HG03575 (cell line): ENCODE results near the gene ANXA8.

Experiments used
- ATAC-seq: cut with Tn5 transposase; IDR thresholded peaks from one replicate; pipeline ENCODE4 v1.9.1; 2021; ENCODE audit not compliant: unreplicated experiment, insufficient number of reproducible peaks, low FRiP score; ENCODE audit errors: extremely low read depth

Gene ANXA8

DNA sequence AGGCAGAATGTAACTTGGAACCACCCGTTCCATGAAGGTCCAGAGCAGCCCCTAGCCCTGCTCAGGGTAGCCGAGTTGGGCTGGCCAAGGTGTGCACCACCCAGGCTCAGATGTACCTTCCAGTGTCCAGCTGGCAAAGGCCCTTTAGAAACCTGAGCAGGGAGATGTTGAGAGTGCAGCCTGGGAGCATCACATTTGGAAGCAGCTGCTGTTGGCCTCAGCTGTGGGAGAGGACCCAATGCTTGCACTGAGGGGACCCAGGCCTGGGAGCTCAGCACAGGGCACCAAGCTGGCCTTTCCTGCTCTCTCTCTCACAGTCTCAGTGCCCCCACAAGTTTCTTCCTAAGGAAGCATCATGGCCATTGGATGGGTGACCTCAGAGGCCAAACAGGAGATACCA is 33.5 kb downstream of the ANXA8 start:
- no peak for ATAC-seq

DNA sequence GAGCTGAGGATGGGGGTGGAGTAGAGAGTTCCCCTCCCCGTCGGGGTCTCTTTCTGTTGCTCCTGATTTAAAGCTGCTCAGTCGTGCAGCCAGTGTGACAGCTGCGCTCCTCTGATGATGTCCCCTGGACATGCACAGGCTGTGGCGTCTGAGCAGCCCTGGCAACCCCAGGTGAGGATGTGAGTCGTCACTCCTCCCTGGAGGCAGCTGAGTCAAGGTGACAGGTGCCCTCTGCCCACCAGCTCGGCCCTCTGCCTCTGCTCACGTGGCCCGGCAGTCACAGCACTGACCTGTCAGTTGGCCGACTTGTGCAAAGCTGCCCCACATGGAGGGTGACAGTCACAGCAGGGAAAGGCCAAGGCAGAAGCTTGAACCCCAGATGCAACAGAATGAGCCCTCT is 33.9 kb downstream of the ANXA8 start:
- no peak for ATAC-seq

DNA sequence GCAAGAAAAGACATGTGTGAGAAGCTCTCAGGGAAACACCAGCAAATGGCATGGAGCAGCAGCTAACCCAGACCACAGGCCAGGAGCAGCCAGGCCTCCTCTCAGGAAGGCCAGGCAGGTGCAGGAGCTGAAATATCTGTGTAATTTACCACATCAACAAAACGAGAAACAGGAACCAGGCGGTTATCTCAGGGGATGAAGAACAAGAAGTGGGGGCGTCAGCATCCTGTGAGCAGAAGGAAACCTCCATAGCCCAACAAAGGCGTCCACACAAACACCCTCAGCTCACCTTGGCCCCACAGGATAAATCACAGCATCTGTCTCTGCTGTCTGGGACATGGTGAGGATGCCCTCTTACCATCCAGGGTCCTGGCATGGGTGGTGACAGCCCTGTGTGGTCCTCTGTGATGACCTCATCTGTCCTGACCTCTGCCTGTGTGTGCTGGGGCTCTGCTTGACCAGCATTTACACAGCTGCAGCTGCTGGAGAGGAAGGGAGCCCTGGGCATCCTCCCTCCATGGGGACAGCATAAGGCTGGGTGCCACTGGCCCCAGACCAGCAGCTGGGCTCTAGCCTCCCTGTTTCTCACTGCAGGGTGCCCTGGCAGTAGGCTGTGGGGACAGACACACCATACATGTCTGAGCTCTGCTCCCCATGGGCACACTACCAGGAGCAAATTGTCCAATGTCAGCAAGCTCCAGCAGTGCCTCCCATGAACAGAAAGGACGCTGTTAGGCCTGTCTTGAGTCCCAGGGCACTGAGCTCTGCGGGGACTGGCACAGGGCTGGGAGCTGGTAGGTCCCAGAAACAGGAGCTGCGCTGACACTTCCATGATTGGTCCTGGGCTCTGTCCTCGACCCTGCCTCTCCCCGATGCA is 34.6 kb downstream of the ANXA8 start:
- no peak for ATAC-seq

DNA sequence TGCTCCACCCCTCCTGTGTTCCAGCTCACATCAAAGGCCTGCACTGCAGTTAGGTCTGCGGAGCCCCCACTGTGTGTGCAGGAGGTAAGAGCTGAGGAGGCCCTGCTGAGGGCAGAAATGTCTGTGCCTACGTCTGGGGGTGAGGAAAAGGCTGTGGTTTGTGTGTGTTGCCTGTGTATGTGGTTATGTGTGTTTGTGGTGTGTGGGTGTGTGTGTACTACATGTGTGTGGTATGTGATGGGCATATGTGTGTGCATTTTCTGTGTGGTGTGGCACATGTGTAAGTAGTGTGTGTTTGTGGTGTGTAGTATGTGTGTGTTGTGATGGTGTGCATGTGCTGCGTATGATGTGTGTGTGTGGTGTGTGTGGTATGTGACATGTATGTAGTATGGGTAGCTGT is 36.2 kb downstream of the ANXA8 start:
- ATAC-seq, result no peak

DNA sequence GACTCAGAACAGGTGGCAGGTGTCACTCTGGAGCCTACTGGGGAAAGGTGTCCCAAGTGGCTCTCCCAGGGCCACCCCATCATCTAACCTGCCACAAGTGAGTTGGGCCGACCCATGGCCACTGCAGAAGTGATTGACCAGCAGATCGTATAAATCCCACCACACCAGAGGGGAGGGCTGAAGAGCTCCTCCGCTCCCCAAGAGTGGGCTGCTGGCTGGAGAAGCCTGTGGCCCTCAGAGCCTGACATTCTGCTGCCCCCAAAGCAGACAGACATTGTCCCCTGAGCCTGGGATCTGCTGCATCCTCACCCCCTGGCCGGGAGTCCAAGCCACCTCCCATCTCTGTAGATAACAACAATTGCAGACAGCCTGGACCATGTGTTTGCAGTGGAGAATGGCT is 36.7 kb downstream of the ANXA8 start:
- no peak for ATAC-seq

DNA sequence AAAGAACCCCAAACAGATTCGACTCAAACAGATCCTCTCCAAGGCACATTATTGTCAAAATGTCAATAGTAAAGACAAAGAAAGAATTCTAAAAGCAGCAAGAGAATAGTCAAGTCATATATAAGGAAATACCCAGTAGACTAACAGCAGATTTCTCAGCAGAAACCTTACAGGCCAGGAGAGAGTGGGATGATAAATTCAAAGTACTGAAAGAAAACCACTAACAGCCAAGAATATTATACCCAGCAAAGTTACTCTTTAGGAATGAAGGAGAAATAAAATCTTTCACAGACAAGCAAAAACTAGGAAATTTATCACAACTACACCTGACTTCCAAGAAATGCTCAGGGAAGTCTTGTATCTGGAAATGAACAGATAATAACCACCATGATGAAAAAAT is 38.2 kb downstream of the ANXA8 start:
- no peak for ATAC-seq

DNA sequence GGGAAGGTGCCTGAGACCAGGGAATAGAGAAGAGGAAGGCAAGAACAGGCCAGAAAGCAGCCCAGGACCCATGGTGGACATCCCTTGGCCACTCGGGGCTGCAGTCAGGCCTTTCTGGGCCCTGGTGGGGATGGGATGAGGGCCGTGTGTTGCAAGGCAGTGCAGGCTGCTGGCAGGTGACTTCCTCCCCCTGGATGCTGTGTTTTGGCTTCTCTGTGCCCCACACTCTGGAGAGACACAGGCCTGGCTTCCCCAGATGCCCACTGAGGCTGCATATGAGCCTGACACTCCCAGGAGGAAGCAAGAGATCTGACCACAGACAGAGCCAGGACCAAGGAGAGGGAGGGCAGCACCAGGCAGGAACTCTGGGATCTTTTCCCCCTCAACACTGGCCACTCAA is 39.9 kb downstream of the ANXA8 start:
- ATAC-seq, result no peak

DNA sequence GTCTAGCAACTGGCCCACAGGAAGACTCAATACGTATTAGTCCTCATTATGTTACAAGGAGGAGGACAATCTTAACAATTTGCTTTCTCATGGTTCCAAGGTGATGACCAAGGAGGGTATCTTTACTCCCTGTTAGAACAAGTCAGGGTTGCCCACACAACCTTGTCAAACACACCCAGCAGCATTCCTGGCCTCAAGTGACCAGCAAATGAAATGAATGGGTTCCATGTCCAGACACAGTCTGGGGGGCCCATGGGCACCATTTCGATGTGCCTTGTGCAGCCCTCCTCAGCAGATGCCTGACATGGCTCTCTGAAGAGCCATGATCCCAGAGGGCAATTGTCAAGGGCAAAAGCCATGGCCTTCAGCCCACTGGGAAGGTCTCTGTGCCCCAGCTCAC is 40.8 kb downstream of the ANXA8 start:
- ATAC-seq, result no peak

DNA sequence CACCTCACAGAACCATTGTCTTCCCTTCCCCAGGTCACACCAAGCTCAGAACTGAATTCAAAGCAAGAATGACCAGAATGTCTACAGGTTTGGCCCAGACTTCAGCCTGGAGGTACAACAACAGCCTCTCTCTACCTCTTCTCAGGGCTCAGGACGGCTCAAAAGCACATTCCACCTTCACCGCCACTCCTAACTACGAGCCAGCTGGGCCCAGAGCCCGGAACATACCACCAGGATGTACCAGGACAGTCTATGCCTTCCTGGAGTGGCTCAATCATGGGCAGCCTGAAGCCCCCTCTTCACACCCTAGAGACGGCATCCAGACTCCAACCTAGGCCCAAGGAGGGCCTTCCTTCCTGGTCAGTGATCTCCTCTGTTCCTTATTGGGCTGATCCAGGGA is 41.6 kb downstream of the ANXA8 start:
- ATAC-seq, result no peak

DNA sequence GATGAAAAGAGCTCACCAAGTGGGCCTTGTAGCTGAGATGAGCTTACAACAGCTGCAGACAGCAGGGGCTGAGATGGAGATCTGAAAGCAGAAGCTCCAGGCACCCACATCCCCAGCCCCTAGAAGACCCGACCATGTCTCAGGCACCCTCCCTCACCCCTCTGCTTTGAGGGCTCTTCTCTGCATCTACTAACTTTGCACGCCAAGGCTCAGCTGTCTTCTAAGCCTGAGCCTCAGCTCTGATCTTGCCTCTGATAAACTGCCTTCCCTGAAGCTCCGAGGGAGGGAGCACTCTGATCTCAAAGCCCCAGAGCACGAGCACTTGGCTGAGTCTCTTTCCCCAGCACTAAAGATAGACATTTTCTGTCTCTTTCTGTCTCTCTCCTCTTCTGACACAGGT is 42.0 kb downstream of the ANXA8 start:
- no peak for ATAC-seq

DNA sequence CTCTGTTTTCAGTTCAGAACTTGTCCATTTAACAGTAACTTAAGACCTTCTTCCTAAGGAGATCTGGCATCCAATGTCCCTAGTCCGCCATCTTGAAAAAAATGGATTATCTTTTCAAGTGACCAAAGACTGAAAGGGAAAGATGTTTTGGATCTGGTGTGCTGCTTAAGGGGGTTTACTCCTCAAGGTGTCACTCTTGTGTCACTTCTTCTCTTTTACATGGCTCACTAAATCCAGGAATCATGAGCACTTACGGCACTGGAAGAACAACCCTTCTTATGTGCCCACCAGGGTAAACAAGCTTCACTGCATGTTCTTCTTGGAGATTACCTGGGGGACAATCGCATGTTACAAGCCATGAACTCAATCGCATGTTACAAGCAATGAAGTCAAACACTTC is 43.7 kb downstream of the ANXA8 start:
- no peak for ATAC-seq

DNA sequence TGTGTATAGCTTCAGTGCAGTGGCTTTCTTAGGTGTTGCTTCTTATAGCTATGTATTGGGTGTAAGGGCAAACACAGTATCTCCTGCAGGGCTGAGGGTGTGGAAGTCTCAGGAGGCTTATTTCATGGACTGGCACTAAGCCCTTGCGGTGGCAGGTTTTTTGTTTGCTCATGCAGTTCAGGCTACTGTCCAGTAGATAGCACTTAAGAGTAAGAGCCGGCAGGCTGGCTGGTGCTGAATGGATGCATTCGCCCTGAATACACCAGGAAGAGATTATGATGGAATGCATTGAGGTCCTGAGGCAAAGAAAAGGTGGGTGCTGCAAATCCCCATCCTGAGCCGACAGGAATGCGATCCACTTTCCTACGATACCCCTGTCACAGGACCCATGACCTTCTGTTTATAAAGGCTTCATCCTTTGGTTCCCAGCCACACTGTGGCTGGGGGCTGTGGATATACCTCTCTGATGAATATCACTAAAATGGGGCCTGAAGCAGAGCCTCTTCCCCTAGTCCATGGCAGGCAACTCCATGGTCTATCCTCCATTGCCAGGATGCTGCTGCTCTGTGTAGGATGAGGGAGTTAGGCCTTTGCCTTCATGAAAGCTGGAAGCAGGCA is 44.9 kb downstream of the ANXA8 start:
- no peak for ATAC-seq

DNA sequence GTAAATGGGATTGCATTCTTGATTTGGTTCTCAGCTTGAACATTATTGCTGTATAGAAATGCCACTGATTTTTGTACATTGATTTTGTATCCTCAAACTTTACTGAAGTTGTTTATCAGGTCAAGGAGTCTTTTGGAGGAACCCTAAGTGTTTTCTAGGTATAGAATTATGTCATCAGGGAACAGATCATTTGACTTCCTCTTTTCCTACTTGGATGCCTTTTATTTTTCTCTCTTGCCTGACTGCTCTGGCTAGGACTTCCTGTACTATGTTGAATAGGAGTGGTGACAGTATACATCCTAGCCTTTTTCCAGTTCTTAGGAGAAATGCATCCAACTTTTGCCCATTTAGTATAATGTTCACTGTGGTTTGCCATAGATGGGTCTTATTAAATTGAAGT is 48.8 kb downstream of the ANXA8 start:
- ATAC-seq, result no peak

DNA sequence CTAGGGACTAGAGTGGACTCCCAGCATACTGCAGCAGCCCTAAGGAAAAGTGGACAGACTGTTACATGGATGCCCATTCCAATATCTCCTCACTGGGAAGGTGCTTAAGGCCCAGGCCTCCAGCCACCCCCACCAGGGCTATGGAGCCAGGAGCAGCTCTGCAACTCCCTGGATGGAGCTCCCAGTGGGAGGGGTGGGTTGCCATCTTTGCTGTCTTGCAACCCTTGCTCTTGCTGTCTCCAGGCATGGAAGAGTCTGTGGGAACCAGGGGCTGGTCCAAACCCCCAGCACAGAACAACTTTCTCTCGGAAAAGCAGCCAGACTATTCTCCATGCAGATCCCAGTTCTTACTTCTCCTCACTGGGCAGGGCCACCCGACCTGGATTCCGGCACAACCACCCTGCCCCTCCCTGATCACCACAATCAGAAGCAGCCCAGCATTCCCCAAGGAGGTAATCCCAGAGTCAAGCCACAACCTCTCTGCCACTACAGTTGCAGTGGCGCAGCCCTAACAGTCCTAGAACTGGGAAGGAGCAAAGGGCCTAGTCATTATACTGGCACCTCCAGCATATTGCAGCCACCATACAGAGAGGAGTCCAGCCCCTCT is 58.0 kb downstream of the ANXA8 start:
- no peak for ATAC-seq

DNA sequence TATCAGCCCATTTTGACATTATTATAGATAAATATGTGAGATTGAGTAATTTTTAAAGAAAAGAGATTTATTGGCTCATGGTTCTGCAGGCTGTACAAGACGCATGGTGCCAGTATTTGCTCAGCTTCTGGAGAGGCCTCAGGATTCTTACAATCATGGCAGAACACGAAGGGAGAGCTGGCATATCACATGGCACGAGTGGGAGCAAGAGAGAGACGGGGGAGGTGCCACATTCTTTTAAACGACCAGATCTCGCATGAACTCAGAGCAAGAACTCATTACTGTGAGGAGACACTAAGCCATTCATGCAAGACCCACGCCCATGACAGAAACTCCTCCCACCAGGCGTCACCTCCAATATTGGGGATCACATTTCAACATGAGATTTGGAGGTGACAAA is 59.7 kb downstream of the ANXA8 start:
- no peak for ATAC-seq

DNA sequence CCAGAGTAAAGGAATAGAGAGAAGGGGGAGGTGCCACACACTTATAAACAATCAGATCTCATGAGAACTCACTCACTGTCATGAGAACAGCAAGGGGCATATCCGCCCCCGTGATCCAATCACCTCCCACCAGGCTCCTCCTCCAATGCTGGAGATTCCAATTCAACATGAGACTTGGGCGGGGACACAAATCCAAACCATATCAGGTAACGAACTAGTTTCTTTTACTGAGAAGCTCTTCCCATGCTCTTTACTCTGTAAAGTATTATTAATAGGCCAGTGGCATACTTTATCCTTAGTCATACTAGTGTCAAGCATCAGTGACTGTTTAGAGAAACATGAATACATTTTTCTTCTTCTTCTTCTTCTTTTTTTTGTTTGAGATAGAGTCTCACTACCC is 60.4 kb downstream of the ANXA8 start:
- no peak for ATAC-seq

DNA sequence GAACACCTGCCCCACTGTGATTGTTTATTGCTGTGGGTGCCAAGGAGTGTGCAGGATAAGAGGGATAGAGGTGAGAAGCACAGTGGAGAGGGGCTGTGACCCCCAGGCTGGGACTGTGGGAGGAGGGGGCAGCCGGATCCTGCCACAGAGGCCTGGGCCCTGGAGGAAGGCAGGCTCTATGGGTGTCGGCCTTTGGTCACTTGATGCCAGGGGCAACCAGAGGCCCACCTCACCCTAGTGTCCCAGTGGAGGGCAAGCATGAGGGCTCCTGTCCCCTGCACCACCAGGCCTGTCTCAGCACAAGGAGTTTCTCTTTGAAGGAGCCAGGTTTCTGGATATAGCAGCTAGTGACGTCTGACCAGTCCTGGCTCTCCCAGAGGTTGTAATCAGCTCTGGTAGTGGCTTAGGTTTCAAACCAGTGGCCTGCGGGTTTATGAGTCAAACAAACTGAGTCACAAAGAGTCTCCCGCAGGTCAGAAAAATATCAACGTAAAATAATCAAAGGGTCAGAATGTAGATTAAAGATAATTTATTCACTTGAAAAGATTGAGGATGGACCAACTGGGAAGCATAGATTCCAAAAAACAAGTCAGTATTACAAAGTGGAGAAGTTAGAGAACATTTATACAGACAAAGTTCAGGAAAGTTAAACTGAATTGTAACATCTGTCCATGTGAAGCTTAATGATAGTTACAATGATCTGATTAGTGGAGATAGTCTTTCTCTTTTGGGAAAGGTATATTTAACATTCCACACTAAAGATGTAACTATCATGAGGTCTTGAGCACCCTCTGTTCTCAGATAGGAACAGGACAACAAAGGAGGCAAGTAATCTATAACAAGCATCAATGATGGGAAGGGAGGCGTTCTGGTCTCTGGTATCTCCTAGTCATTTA is 62.6 kb downstream of the ANXA8 start:
- no peak for ATAC-seq

DNA sequence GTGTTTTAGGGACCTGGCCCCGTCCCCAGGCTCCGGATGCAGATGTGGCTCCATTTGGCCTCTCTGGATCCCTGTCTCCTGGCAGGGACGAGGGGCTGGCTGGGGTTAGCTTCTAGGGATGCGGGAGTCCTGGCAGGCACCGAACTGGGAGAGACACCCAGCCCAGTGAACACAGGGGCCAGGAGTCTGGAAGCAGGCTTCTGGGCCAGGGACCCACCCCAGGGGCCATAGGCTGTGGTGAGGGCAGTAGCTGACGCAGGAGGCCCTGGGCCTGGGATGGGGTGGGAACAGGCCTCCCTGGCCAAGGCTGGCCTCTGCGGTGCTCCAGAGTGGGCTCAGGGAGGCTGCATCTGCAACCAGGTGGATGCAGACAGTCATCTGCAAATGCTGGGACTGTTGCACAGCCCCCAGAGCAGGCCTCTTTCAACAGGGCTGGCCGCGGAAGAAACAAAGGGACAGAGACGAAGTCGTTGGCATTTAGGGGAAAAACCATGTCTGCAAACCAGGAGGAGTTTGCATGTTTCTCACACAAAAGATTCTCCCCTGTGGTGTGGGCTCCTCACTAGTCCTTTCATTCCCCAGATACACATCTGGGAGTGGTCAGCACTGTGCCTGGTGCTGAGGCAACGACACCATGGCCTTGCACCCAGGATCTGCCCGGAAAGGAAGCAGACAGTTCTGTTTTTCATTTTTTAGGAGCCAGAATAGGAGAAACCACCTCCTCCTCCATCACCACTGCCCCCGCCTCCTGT is 63.4 kb downstream of the ANXA8 start:
- no peak for ATAC-seq

DNA sequence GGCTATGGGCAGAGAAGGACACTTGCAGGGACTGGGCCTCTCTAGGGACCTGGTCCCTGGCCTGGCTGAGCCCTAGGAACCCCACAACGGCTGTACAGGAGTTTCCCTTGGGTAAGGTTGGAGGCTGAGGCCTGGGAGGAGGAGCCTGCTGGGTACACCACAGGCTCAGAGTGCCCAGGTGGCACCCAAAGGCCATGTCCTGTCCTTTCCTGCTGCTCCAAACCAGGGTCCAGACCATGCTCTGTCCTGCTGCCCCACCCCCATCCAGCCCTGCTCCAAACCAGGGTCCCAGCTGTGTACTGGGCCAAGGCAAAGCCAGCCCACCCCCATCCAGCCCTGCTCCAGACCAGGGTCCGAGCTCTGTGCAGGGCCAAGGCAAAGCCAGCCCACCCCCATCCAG is 64.5 kb downstream of the ANXA8 start:
- no peak for ATAC-seq
